Measurements from ENCODE around the gene LRRC38.

GRCh38 chr1:13494712-13495111 lies 19.1 kb downstream of the LRRC38 start:
- TF ChIP-seq CTCF (conservative IDR thresholded peaks at IDR 0.05) = no peak
- no peak for TF ChIP-seq ZFX (IDR thresholded peaks at IDR 0.05)
